HEK293 (cell line): ENCODE results near the gene ETNPPL.

ENCODE experiments used
- CTCF ChIA-PET: fragments of 350-600 bp; formaldehyde crosslinking; extraction: SDS; loops from one replicate; lab custom pipeline; 2021; ENCODE audit warnings: antibody characterized with exemption; lab: Yijun Ruan, JAX
- POLR2A ChIA-PET: fragments of 300-600 bp; formaldehyde crosslinking; extraction: SDS; loops from one replicate; lab custom pipeline; 2020; ENCODE audit warnings: antibody characterized with exemption, inconsistent platforms; lab: Yijun Ruan, JAX
- H3K27ac ChIP-seq: fragments of 200-500 bp; sonication (Bioruptor generic); 2 replicates; pipeline ENCODE4 v1.5.1; 2014; ENCODE audit warnings: low read depth, low read length, control low read depth, inconsistent platforms; ENCODE audit errors: extremely low read depth
- H3K36me3 ChIP-seq, 2 experiments: fragments of 200-500 bp in 1 of 2; sonication (Bioruptor generic) in 1 of 2; 1 replicate in 1 of 2; 2 replicates in 1 of 2; pipeline ENCODE4 v1.5.1; 2014 to 2017; ENCODE audit warnings: inconsistent platforms in 2 of 2, low read length in 2 of 2; ENCODE audit not compliant: control insufficient read depth in 2 of 2, insufficient read depth in 1 of 2
- H3K4me1 ChIP-seq: fragments of 200-500 bp; sonication (Bioruptor generic); 2 replicates; pipeline ENCODE4 v1.5.1; 2014; ENCODE audit warnings: mild to moderate bottlenecking, low read length, inconsistent platforms; ENCODE audit not compliant: control insufficient read depth, insufficient read depth
- H3K4me3 ChIP-seq: 2 replicates; pipeline ENCODE4 v1.5.1; 2011; ENCODE audit warnings: low read depth, mild to moderate bottlenecking, control low read depth, low read length, moderate library complexity
- H3K9me3 ChIP-seq: fragments of 200-500 bp; sonication (Bioruptor generic); 2 replicates; pipeline ENCODE4 v1.5.1; 2014; ENCODE audit warnings: low read depth, low read length, inconsistent platforms; ENCODE audit not compliant: control insufficient read depth, insufficient read depth
- IKZF3 ChIP-seq: fragments of 450-650 bp; IDR thresholded peaks from 2 replicates; pipeline ENCODE4 v1.5.0; 2018; ENCODE audit warnings: missing biosample characterization, mild to moderate bottlenecking, missing genetic modification characterization, moderate library complexity
- KLF7 ChIP-seq: fragments of 450-650 bp; formaldehyde crosslinking; IDR thresholded peaks from 2 replicates; pipeline ENCODE4 v1.5.1; 2016; ENCODE audit warnings: missing biosample characterization, missing genetic modification characterization, borderline replicate concordance
- MEIS1 ChIP-seq: sonication (generic); formaldehyde crosslinking; IDR thresholded peaks from 2 replicates; pipeline ENCODE4 v1.8.1; 2022; ENCODE audit warnings: missing genetic modification reagents, mild to moderate bottlenecking, borderline replicate concordance
- SP2 ChIP-seq: fragments of 450-650 bp; formaldehyde crosslinking; IDR thresholded peaks from 2 replicates; pipeline ENCODE4 v1.5.1; 2016; ENCODE audit warnings: missing biosample characterization, missing genetic modification characterization
- SP7 ChIP-seq: fragments of 450-650 bp; formaldehyde crosslinking; IDR thresholded peaks from 2 replicates; pipeline ENCODE4 v1.5.1; 2016; ENCODE audit warnings: missing biosample characterization, missing genetic modification characterization
- ZFP69B ChIP-seq: fragments of 450-650 bp; formaldehyde crosslinking; IDR thresholded peaks from 2 replicates; pipeline ENCODE4 v1.5.1; 2016; ENCODE audit warnings: missing biosample characterization, missing genetic modification characterization
- ZIC2 ChIP-seq: fragments of 450-650 bp; formaldehyde crosslinking; IDR thresholded peaks from 2 replicates; pipeline ENCODE4 v1.5.1; 2016; ENCODE audit warnings: missing biosample characterization, missing genetic modification characterization
- ZNF157 ChIP-seq: fragments of 450-650 bp; formaldehyde crosslinking; IDR thresholded peaks from 2 replicates; pipeline ENCODE4 v1.5.1; 2016; ENCODE audit warnings: missing biosample characterization, missing genetic modification characterization
- ZNF223 ChIP-seq: fragments of 450-650 bp; formaldehyde crosslinking; IDR thresholded peaks from 2 replicates; pipeline ENCODE4 v1.5.1; 2016; ENCODE audit warnings: missing biosample characterization, missing genetic modification characterization
- ZNF248 ChIP-seq: fragments of 450-650 bp; formaldehyde crosslinking; IDR thresholded peaks from 2 replicates; pipeline ENCODE4 v1.5.1; 2017; ENCODE audit warnings: missing biosample characterization, missing genetic modification characterization
- ZNF350 ChIP-seq: fragments of 450-650 bp; formaldehyde crosslinking; IDR thresholded peaks from 2 replicates; pipeline ENCODE4 v1.5.0; 2017; ENCODE audit warnings: missing biosample characterization, mild to moderate bottlenecking, missing genetic modification characterization
- ZNF433 ChIP-seq: fragments of 450-650 bp; formaldehyde crosslinking; IDR thresholded peaks from 2 replicates; pipeline ENCODE4 v1.5.1; 2016; ENCODE audit warnings: missing biosample characterization, missing genetic modification characterization, low read depth
- ZNF501 ChIP-seq: fragments of 450-650 bp; formaldehyde crosslinking; IDR thresholded peaks from 2 replicates; pipeline ENCODE4 v1.5.1; 2016; ENCODE audit warnings: missing biosample characterization, missing genetic modification characterization
- ZNF707 ChIP-seq: fragments of 450-650 bp; formaldehyde crosslinking; IDR thresholded peaks from 2 replicates; pipeline ENCODE4 v1.5.1; 2016; ENCODE audit warnings: missing biosample characterization, missing genetic modification characterization
- TF ChIP-seq, protein P1 (sequence below): IDR thresholded peaks from 2 replicates; pipeline ENCODE4 v1.6.1; 2011; ENCODE audit warnings: mild to moderate bottlenecking, low read depth, low read length, borderline replicate concordance
- TF ChIP-seq, protein P2 (sequence below): fragments of 450-650 bp; formaldehyde crosslinking; IDR thresholded peaks from 2 replicates; pipeline ENCODE4 v1.5.1; 2016; ENCODE audit warnings: missing biosample characterization, missing genetic modification characterization
- TF ChIP-seq, protein P3 (sequence below): fragments of 450-650 bp; formaldehyde crosslinking; IDR thresholded peaks from 2 replicates; pipeline ENCODE4 v1.5.1; 2016; ENCODE audit warnings: missing biosample characterization, missing genetic modification characterization
- TF ChIP-seq, protein P4 (sequence below): fragments of 450-650 bp; formaldehyde crosslinking; IDR thresholded peaks from 2 replicates; pipeline ENCODE4 v1.5.1; 2016; ENCODE audit warnings: missing biosample characterization, missing genetic modification characterization
- TF ChIP-seq, protein P5 (sequence below): fragments of 450-650 bp; formaldehyde crosslinking; IDR thresholded peaks from 2 replicates; pipeline ENCODE4 v1.5.1; 2016; ENCODE audit warnings: missing biosample characterization, missing genetic modification characterization, borderline replicate concordance

The ETNPPL gene

DNA sequence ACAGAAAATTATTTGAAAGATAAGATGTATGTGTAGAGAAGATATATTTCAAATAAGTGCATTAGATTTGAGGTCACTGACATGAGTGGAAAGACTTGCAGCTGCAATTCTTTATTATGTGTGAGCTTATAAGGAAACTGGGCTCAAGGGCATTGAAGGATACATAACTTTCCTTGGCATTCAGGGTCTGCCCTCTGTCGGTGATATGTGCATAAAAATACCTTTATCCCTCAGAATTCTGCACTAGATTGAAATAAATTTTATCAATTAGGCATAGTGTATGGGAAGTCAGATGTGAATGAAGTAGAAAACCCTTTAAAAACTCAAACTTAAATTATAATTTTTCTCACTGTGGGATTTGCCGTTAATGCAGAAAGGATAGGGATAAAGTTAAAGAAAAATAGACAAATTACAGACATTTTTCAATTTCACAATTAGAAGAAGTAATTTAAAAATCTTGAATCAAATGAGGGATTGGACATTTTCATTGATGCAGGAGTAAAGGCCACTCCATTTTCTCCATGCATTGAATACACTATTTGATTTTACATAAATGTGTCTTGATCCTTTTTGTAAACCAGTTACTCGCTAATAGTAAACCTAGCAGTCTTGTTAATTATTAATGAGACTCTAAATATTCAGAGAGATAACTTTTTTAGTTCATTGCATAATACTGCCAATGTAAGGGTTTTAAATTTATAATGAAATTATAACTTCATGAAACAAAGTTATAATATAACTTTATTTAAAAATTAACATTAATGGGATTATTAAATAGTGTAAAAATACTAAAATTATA is 21.0 kb upstream of the ETNPPL start:
- no peaks in the 10 kb centered on the region for H3K4me1 ChIP-seq
- no peak overlapping the region for H3K4me3 ChIP-seq
- TF ChIP-seq ZNF707 (no peak), MEIS1 (no peak), ZNF223 (tag by site-specific recombination) (no peak), ZIC2 (tag by site-specific recombination) (no peak), ZNF350 (tag by site-specific recombination) (no peak), ZNF248 (tag by site-specific recombination) (no peak), SP2 (tag by site-specific recombination) (no peak), ZFP69B (tag by site-specific recombination) (no peak), ZNF433 (tag by site-specific recombination) (no peak), SP7 (tag by site-specific recombination) (no peak), ZNF501 (tag by site-specific recombination) (no peak), ZNF157 (tag by site-specific recombination) (no peak), KLF7 (no peak), IKZF3 (tag by site-specific recombination) (no peak)
- TF ChIP-seq, protein P1, sequence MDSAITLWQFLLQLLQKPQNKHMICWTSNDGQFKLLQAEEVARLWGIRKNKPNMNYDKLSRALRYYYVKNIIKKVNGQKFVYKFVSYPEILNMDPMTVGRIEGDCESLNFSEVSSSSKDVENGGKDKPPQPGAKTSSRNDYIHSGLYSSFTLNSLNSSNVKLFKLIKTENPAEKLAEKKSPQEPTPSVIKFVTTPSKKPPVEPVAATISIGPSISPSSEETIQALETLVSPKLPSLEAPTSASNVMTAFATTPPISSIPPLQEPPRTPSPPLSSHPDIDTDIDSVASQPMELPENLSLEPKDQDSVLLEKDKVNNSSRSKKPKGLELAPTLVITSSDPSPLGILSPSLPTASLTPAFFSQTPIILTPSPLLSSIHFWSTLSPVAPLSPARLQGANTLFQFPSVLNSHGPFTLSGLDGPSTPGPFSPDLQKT, result no peak
- TF ChIP-seq, protein P2, sequence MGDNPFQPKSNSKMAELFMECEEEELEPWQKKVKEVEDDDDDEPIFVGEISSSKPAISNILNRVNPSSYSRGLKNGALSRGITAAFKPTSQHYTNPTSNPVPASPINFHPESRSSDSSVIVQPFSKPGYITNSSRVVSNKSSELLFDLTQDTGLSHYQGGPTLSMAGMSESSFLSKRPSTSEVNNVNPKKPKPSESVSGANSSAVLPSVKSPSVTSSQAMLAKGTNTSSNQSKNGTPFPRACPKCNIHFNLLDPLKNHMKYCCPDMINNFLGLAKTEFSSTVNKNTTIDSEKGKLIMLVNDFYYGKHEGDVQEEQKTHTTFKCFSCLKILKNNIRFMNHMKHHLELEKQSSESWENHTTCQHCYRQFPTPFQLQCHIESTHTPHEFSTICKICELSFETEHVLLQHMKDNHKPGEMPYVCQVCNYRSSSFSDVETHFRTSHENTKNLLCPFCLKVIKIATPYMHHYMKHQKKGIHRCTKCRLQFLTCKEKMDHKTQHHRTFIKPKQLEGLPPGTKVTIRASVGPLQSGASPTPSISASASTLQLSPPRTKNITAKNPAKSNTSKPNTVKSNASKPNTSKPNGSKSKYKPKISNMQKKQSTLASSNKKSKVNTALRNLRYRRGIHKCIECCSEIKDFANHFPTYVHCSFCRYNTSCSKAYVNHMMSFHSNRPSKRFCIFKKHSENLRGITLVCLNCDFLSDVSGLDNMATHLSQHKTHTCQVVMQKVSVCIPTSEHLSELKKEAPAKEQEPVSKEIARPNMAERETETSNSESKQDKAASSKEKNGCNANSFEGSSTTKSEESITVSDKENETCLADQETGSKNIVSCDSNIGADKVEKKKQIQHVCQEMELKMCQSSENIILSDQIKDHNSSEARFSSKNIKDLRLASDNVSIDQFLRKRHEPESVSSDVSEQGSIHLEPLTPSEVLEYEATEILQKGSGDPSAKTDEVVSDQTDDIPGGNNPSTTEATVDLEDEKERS (tag by site-specific recombination), result no peak
- TF ChIP-seq, protein P3, sequence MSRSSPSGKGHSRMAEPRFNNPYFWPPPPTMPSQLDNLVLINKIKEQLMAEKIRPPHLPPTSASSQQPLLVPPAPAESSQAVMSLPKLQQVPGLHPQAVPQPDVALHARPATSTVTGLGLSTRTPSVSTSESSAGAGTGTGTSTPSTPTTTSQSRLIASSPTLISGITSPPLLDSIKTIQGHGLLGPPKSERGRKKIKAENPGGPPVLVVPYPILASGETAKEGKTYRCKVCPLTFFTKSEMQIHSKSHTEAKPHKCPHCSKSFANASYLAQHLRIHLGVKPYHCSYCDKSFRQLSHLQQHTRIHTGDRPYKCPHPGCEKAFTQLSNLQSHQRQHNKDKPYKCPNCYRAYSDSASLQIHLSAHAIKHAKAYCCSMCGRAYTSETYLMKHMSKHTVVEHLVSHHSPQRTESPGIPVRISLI, result no peak
- TF ChIP-seq, protein P4, sequence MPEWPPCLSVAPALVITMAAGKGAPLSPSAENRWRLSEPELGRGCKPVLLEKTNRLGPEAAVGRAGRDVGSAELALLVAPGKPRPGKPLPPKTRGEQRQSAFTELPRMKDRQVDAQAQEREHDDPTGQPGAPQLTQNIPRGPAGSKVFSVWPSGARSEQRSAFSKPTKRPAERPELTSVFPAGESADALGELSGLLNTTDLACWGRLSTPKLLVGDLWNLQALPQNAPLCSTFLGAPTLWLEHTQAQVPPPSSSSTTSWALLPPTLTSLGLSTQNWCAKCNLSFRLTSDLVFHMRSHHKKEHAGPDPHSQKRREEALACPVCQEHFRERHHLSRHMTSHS (tag by site-specific recombination), result no peak
- TF ChIP-seq, protein P5, sequence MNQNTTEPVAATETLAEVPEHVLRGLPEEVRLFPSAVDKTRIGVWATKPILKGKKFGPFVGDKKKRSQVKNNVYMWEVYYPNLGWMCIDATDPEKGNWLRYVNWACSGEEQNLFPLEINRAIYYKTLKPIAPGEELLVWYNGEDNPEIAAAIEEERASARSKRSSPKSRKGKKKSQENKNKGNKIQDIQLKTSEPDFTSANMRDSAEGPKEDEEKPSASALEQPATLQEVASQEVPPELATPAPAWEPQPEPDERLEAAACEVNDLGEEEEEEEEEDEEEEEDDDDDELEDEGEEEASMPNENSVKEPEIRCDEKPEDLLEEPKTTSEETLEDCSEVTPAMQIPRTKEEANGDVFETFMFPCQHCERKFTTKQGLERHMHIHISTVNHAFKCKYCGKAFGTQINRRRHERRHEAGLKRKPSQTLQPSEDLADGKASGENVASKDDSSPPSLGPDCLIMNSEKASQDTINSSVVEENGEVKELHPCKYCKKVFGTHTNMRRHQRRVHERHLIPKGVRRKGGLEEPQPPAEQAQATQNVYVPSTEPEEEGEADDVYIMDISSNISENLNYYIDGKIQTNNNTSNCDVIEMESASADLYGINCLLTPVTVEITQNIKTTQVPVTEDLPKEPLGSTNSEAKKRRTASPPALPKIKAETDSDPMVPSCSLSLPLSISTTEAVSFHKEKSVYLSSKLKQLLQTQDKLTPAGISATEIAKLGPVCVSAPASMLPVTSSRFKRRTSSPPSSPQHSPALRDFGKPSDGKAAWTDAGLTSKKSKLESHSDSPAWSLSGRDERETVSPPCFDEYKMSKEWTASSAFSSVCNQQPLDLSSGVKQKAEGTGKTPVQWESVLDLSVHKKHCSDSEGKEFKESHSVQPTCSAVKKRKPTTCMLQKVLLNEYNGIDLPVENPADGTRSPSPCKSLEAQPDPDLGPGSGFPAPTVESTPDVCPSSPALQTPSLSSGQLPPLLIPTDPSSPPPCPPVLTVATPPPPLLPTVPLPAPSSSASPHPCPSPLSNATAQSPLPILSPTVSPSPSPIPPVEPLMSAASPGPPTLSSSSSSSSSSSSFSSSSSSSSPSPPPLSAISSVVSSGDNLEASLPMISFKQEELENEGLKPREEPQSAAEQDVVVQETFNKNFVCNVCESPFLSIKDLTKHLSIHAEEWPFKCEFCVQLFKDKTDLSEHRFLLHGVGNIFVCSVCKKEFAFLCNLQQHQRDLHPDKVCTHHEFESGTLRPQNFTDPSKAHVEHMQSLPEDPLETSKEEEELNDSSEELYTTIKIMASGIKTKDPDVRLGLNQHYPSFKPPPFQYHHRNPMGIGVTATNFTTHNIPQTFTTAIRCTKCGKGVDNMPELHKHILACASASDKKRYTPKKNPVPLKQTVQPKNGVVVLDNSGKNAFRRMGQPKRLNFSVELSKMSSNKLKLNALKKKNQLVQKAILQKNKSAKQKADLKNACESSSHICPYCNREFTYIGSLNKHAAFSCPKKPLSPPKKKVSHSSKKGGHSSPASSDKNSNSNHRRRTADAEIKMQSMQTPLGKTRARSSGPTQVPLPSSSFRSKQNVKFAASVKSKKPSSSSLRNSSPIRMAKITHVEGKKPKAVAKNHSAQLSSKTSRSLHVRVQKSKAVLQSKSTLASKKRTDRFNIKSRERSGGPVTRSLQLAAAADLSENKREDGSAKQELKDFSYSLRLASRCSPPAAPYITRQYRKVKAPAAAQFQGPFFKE (tag by site-specific recombination), result no peak
- H3K27ac ChIP-seq, result no peak overlapping the region
- H3K9me3 ChIP-seq, result no peaks in the 10 kb centered on the region
- no peaks in the 10 kb centered on the region for H3K36me3 ChIP-seq
- POLR2A ChIA-PET, result no interaction called here
- CTCF ChIA-PET, result interaction anchor here (0.7 to 0.8 kb wide), 2 partner anchors 35 to 97 kb away, joined by 3 to 4 read pairs; no protein-coding TSS in a partner anchor
